ENCODE measurements around the gene ARMC8.

The ARMC8 gene

DNA sequence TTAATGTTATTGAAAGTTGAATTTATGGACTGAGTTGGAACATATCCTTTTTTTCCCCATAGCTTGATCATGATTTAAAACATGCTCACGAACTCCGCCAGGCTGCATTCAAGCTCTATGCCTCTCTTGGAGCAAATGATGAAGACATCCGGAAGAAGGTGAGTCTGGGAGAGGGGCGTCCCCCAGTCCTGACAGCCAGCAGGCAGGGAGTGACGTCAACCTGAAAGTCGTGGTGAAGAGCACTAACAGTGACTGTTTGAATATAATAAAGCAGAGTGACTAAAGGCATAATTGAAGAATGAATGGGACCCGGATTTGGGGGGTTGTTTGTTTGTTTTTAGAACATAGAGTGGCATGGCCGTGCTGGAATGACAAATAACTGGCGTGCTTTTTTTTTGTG, 57.9 kb downstream of the ARMC8 start:
- no peak for DNase-seq (ENCODE audit: low spot score)

DNA sequence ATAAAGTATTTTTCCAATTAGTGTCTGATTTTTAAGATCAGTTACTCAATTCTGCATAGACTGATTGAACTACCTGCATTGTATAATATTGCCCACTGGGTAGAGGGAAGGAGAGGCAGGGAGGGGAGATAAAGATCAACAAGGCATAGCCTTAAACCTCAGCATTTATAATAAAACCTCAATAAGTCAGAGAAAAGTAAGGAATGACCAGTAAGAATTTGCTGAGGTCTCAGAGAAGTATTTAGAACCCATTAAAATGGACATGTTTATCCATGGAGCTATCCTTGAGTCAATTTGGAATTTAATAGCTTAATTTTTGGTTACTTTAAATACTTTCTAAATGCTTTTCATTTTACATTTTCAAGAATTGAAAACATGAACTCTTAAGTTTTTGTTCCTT, 62.5 kb downstream of the ARMC8 start:
- DNase-seq (ENCODE audit: low spot score): no peak

DNA sequence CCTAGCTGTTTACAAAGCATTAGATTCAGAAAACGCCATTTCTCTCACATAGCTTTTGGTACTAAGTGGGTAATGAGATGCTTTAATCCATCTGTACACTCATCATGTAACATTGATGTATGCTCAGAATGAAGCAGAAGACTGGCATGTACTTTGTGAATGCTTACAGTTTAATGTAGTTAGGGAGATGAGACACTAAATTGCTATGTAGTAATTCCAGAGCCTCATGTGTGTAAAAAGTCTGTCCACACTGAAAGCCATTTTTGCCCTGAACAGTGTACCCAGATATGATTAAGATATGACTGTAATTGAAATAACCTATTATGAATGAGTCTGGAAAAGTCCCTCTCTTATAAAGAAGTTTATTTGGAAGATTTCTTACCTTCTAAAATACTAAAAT, 66.5 kb downstream of the ARMC8 start:
- DNase-seq (ENCODE audit: low spot score): no peak

DNA sequence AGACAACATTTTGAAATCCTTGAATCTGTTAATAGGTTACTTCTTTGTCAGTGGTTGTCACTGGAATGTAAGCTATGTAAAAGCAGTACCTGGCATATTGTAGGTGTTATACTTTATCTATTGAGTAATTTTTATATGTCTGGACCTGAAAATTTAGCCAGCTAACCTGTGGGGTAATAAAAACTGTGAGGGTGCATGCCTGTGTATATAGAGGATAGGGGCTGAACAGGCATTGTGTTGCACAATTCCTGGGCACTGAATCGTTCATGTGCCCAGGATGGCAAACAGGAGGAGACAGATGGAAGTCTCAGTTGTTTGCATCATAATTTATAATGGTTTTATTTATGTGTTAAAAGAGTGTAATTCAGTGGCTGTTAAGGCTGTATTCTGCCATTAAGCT, 67.1 kb downstream of the ARMC8 start:
- DNase-seq (ENCODE audit: low spot score): no peak

DNA sequence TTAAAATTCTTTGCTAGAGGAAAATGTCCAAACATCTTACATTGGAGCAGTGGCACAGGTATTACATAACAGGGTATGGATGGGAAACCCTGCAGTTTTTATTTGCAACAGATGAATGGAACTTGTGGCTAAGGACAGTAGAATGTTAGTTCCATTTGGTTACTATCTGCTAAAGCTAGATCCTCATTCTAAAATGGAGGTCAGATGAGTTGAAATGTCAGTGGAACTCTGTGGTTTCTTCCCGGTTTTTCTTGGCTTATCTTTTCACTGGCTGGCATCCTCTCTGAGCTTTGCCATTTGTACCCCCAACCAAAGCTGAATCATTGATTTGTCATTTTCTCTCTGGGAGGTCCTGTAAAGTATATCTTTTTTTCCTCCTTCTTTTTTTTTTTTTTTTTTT, 68.9 kb downstream of the ARMC8 start:
- no peak for DNase-seq (ENCODE audit: low spot score)

DNA sequence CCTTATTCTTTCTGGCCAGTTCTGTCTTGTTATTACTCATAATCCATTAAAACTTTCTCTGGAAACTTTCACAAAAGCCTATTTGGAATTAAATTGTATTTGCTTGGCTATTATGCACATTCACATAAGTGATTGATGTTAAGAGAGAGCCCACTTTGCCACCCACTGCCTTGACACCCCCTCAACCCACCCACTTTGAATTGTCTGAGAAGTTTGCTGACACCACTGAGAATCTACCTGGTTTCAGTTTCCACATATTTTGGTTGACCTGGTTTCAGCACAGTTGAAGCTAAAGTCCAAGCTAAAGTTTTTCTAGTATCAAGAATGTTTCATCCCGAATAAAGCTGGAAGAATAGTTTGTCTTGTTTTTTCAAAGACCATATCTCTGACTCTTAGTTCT, 70.9 kb downstream of the ARMC8 start:
- no peak for DNase-seq (ENCODE audit: low spot score)

DNA sequence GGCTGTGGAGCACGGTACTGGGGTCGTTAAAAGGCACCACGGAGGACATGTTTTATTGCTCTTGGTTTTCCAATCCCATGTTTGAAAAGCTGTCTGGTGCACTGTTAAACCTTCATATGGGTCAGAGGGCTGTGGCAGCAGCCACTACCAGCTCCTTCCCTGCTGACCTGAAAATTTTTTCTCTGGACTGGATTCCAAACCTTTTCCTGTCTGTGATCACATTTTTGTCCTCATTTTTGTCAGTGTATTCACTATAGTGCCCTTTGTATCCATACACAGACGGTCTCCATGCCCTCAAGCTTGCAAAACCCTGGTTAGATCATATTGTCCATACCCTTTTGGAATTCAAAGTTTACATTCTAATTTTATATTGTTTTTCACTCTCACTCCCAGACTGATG, 72.0 kb downstream of the ARMC8 start:
- no peak for DNase-seq (ENCODE audit: low spot score)

DNA sequence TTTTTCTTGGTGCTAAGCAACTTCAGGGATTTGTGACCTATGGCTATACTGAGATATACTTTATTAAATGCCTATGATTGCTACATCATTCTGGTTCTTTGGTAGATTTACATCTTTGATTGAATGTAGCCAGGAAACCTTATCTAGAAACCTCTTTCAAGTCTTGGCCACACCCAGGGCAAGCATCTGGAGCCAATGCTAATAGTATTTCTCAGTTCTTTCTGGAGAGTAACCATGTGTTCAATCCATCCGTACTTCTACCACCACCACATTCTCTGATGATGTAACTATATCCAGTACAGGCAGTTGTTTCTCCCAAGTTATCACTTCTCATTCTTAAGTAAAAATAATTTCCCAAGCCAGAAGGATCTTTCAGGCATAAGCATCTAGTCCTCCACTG, 73.5 kb downstream of the ARMC8 start:
- no peak for DNase-seq (ENCODE audit: low spot score)

DNA sequence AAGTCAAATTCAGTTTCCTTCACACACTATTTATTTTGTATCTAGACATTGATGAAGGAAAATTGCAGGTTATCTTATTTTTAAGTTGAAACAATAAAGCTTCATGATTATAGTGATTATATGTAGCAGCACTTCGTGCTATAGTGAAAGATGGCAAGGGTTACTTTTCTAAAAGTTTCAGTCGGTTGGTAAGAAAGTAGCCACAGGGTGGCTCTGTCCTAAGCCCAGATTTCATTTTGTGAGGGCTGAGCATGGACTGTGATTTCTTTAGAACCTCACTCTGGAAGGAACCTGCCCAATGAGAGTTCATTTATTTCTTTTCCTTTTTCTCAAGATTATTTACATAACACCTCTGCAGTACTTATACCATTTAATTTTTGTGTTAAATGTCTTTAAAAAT, 76.0 kb downstream of the ARMC8 start:
- no peak for DNase-seq (ENCODE audit: low spot score)

DNA sequence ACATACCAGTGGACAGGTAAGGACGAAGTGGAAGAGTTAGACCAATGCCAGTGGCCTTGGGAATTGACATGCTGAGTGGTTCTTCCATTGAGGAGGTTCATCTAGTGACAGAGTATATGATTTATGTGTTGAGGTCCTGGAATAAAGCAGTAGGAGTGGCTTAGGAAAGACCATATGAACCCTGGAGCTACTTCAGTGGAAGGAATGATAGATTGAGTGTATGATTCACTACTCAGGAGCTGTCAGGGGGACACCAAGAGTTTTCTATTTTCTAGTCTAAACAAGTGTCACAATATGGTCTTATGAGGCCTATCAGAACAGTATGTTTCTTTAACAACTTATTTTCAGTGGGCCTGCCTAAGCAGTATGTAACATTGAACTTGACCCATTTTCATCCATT, 78.6 kb downstream of the ARMC8 start:
- no peak for DNase-seq (ENCODE audit: low spot score)

DNA sequence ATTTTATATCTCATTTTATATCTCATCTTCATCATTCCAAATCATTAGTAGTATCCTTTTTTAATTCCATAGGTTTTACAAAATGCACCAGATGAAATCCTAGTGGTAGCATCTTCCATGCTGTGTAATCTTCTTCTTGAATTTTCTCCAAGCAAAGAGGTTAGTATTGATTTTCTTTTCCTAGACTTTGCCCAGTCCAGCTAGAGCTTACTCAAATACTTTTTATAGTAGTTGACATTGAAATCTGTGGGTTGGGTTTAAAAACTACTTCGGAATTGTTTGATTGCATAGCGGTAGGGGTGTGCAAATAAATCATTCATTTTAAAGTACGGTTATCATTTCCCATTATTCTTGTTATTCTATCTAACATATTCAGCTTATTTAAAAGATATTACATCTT, 80.0 kb downstream of the ARMC8 start:
- DNase-seq (ENCODE audit: low spot score): no peak

DNA sequence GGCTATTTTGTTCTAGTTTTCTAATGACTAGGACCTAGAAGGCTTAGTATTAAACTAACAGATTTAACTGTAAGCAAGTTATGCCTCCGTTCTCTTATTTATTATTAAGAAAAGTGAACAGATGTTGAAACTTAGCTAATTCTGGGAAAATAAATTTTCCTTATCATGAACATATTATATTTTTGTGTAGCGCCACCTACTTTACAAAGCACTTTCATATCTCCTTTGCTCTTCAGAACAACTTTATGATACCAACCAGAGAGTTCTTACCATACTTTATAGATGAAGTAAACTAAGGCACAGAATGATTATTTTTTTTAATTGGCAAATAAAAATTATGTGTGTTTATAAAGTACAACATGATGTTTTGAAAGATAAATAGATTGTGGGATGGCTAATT, 83.1 kb downstream of the ARMC8 start:
- no peak for DNase-seq (ENCODE audit: low spot score)

DNA sequence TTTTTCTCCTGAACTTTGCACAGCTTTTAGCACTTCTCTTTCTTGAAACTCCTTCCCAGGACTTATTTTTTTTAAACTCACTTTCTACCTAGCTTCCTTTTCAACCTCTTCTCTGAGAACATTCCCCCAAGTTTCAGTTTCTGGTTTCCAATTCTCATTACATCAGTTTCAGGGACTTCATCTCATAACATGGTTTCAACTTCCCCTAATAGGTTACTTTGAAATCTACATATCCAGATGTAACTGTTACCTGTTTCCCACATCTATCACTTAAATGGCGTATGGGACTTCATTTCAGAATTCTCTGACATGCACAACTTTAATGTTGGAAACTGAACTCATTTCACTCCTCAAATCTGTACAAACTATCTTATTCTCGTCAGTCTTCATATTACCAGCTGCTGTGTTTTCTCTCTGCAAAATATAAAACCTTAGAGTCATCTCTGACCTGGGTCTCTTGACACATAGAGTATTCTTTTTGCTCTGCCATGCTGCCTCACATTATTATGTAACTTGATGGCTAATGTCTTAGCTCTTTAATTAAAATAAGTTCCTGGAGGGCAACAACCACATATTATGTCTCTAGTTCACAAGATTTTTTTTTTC, 84.2 kb downstream of the ARMC8 start:
- DNase-seq (ENCODE audit: low spot score): no peak

DNA sequence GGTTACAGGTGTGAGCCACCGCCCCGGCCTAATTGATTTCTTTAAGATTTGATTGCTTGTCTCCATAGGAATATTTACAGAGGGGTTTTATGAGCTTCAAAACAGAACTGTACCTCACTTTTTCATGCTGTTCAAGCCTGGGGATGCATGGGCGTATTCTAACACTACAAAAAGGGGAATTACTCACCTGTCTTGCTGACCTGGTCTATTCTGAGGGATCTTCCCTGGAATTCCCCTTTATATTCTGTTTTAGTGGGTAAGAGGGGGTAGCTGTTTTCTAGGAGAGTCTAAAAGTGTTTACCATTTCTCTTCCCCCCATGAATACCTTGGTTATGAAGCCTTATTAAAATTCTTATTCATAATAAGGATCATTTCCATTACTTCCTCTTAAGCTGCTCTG, 94.5 kb downstream of the ARMC8 start:
- no peak for DNase-seq (ENCODE audit: low spot score)

DNA sequence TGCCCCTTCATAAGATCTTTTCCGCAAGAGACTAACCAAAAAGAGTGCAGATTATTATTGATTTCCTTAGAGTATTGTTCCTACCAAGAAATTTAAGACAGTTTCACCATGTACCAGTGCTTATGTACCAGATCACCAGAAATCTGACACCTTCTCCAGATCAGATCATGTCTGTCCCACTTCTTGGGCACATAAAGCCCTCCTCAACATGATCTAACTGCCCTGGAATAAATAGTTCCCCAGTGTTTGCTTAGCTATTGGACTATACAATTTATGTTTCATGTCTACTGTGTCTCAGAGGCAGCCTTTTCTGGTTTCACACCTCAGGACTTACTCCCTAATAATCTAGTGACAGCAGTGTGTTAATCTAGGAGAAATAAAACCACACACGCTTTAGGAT, 95.7 kb downstream of the ARMC8 start:
- no peak for DNase-seq (ENCODE audit: low spot score)

DNA sequence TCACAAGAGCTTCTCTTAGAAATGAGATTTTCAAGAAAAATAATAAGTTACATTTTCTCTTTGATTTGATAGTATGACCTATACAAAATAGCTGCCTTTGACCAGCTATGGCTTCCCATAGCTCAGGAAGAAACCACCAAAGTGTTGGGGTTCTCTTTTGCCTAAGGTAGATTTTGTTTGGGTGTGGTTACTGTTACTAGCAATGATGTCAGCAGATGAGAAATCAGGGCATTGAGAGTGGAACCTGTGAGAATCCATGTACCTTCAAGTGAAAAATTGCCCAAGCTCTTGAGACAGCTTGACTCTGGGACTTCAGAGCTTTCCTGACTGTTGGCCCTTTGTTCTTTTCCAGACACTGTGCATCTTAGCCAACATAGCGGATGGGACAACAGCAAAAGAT, 97.0 kb downstream of the ARMC8 start:
- DNase-seq (ENCODE audit: low spot score): no peak

DNA sequence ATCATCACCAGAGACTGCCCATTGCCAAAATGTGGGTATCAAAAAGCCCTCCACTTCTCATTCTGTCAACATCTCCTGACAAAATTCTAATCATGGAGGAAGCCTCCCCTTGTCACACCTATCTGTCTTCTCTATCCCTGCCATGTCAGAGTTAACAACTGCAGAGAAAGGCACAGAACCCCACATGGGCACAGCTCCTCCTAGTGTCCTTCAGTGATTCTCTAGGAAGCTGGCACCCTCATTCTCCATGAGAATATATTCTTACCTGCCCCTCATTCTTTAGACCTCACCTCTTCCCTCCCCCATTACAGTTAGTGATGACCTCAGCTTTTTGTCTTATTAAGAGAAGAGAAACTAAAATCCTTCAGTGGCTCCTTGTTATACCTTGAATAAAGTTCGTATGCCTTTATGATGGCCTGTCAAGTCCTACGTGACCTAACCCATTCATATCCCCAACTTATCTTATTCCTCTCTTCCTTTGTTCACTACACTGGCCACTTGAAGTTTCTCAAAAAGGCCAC, 97.9 kb downstream of the ARMC8 start:
- no peak for DNase-seq (ENCODE audit: low spot score)

DNA sequence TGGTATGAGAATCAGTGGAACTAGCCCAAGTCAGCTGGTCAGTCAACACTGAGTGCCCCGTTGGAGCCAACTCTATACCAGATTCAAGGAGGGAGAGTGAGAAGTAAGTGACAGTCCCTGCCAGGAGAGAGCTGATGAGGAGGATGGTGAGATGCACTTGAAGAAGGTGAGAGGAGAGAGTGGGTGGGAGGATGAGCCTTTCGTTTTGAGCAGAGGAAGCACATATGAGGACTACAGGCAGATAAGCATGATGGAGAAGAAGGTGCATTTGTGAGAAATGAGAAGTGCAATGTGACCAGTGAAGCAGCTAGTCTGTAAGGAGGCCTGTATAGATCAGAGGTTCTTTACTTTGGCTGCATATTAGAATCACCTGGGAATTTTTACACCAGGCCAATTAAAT, 102.2 kb downstream of the ARMC8 start:
- DNase-seq (ENCODE audit: low spot score): no peak

DNA sequence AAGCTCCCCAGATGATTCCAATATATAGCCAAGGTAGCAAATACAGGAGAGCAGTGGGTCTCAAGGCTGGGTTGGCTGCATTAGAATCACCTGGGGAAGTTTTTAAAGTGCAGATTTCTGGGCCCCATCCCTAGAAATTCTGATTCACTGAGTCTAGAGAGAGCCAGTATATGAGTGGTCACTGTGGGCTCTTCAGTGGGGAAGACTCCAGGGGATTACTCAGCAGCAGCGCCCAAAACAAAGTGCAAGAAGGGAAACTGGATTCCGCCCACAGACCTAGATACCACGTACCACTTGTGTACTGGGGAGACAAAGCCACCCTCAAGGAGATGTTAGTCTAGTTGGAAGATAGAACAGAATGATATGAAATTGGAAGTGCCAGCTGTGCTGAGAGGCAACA, 102.6 kb downstream of the ARMC8 start:
- no peak for DNase-seq (ENCODE audit: low spot score)

DNA sequence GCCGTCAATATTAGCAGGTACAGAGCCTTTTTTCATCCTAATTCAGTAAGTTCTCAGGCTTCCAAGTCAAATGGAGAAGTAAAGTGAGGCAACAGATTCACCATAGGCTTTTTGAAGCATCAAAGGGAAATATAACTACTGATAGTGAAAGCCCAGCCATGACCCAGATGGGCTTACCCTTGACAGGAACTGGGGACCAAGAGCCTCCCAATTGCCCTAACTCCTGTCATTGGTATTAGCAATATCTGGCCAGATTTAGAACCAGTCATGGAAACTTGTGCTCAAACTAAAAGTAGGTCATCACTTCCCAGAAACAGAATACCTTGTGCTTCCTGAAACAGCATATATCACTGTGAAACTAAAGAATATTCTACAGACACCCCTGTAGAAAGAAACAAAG, 109.5 kb downstream of the ARMC8 start:
- no peak for DNase-seq (ENCODE audit: low spot score)

DNA sequence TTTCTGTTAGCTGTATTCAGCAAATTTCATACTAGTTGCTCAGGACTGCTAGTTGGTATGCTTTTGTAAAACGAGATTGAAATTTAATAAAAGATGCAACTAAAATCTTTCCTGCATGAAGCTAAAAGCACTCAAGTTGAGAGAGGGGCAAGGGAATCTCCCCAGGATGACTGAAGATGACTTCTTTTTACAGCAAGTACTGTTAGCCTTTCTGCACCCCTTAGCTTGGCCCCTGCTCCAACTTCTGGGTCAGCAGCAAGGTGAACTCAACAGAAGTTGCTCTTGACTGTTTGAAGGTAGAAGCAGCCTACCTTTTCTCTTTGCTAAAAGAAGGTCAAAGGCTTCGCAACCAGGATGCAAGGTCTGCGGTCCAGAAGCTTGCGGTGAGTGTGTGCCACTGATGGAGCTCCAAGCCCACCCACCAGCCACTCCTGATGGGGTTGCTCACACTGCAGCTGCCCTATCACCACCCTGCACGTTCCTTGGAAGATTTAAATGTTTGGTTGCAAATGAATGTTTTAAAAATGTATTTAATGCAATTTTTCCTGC, 110.0 kb downstream of the ARMC8 start:
- no peak for DNase-seq (ENCODE audit: low spot score)

DNA sequence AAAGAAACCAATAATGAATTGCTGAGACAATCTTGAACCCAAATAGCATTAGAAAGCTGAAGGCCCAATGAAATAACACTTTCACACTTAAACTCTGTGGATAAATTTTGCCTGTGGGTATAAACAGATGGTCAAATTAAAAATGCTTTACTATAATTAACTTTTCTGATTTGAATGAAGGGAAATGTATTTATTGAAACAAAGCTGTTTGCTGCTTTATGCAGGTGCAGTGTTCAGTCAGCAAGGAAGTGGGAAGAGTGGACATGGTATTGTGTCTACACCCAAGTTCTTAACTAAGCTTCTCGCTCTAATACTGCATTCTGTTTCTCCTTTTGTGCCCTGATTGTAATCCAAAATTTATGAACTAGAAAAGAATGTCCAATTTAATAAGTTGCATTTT, 110.8 kb downstream of the ARMC8 start:
- no peak for DNase-seq (ENCODE audit: low spot score)

DNA sequence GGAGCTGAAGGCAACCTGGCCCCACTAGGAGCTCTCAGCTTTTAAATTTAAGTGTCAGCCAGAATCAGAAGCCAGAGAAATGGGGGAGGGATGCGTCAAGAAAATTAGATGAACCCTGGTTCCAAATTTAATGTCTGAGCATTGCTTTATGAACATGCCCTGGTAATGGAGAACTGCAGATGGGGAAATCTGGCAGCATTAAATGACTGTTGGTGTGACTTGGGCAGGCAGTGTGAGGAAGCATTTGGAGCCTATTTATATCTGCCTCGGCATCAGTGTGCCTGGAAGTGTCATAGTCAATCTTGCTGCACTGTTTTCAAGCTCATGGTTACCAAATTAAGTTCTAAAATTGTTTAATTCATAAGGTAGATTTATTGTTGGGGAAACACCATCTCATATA, 113.5 kb downstream of the ARMC8 start:
- no peak for DNase-seq (ENCODE audit: low spot score)

DNA sequence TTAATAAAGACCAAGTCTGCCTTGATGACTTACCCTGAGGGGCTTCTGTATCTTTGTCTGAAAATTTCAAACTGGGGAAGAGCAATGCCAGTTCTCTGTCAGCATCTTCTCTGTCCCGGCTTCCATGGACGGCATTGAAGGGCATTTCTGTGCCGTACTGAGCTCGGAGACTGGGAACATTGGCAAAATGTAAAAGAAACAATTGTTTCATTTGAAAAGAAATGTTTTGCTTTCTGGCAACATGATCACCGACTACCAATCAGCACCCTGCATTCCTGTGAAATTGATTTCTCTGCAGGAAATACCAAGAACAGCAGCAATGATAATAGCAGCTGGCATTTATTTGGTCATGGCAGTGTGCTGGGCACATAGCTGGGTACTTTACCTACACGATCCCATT, 116.4 kb downstream of the ARMC8 start:
- DNase-seq (ENCODE audit: low spot score): no peak

DNA sequence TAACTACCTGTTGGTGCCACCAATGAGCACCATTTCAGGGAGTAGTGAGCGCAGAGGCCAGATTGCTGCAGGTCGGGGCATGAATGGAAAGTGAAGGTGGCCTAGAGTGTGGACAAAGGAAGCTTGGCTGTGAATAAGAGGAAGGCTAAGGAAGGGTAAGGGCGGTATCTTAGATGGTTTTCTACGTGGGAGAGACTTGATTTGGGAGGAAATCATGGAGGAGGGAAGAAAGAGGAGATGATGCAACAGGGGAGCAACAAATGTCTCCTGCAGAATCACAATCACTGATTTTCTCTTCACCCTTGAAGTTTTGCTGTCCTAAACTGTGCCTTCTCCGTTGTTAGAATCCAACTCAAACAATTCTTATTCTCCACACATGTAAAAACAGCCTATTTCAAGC, 120.8 kb downstream of the ARMC8 start:
- DNase-seq (ENCODE audit: low spot score): no peak
